Naive B cell (primary cell): ENCODE measurements around the gene FREM1. TPM values are rescaled to one million over a fixed set of nuclear protein-coding genes. Genes with fewer than 3 reads are reported as not detected.
A peak's percentile ranks its signal among the peaks of the same experiment; 100 is the strongest.

Experiments used
- ATAC-seq, 2 donors: fragments of 150-1000 bp; cut with Tn5 transposase; 2 replicates each; pipeline ENCODE4 v1.10.0; 2021; ENCODE audit warnings: low read depth in 2 of 2, mild to moderate bottlenecking in 2 of 2, moderate library complexity in 2 of 2
- DNase-seq: peaks from one replicate; pipeline ENCODE4 v3.0.0; 2022
- H3K27ac Mint-ChIP-seq, 6 donors: one replicate each; pipeline ENCODE4 v1.8.0; 2020 to 2022; ENCODE audit warnings: mild to moderate bottlenecking in 6 of 6, mixed read lengths in 6 of 6, moderate library complexity in 5 of 6, inconsistent platforms in 2 of 6
- H3K27me3 Mint-ChIP-seq, 3 donors: one replicate each; pipeline ENCODE4 v1.8.0; 2021 to 2022; ENCODE audit warnings: mixed read lengths in 3 of 3, mild to moderate bottlenecking in 1 of 3
- H3K36me3 Mint-ChIP-seq, 2 donors: one replicate each; pipeline ENCODE4 v1.8.0; 2020 to 2022; ENCODE audit warnings: mixed read lengths in 2 of 2, inconsistent platforms in 1 of 2, mild to moderate bottlenecking in 1 of 2
- H3K4me1 Mint-ChIP-seq, 3 donors: one replicate each; pipeline ENCODE4 v1.8.0; 2020 to 2022; ENCODE audit warnings: mixed read lengths in 3 of 3, inconsistent platforms in 1 of 3, mild to moderate bottlenecking in 1 of 3, moderate library complexity in 1 of 3
- H3K4me3 Mint-ChIP-seq, 8 donors: one replicate each; pipeline ENCODE4 v1.8.0; 2020 to 2022; ENCODE audit warnings: mild to moderate bottlenecking in 8 of 8, mixed read lengths in 8 of 8, moderate library complexity in 8 of 8, inconsistent platforms in 2 of 8
- H3K9me3 Mint-ChIP-seq, 7 donors: one replicate each; pipeline ENCODE4 v1.8.0; 2020 to 2022; ENCODE audit warnings: mixed read lengths in 7 of 7, mild to moderate bottlenecking in 5 of 7, inconsistent platforms in 2 of 7, moderate library complexity in 1 of 7
- polyA plus RNA-seq, 6 donors: library from polyadenylated mRNA; unstranded; fragments of 300-500 nt; fragmentation: Illumina TruSeq; gene quantifications; one replicate each; pipeline ENCODE4 v1.2.3, GENCODE V29; 2021; ENCODE audit warnings: low read depth in 6 of 6

FREM1 gene
- polyA plus RNA-seq, 6 donors from 2014 or later, result not detected

GRCh38 chr9:14749741-14750211 is 160.5 kb downstream of the FREM1 start:
- ATAC-seq, result no peak

GRCh38 chr9:14748373-14748772 is 161.9 kb downstream of the FREM1 start:
- H3K9me3 Mint-ChIP-seq, result peaks cover 0 to 3% (median 0%) of the 10 kb centered on the region in 7 donors
- ATAC-seq (no peak), DNase-seq (no peak)
- H3K27ac Mint-ChIP-seq, result no peak overlapping the region
- peaks cover 30 to 51% (median 43%) of the 10 kb centered on the region in 3 donors for H3K27me3 Mint-ChIP-seq
- no peak overlapping the region for H3K4me3 Mint-ChIP-seq
- H3K36me3 Mint-ChIP-seq, result no peaks in the 10 kb centered on the region
- peaks cover 0 to 7% (median 0%) of the 10 kb centered on the region in 3 donors for H3K4me1 Mint-ChIP-seq

More at GRCh38 chr9:14749741-14750211, 160.5 kb downstream of the FREM1 start:
- no peak for DNase-seq
- Mint-ChIP-seq H3K9me3 (peaks cover 0 to 2% (median 0%) of the 10 kb centered on the region in 7 donors), H3K36me3 (no peaks in the 10 kb centered on the region), H3K27ac (no peak overlapping the region), H3K4me1 (peaks cover 0 to 7% (median 0%) of the 10 kb centered on the region in 3 donors), H3K4me3 (no peak overlapping the region), H3K27me3 (peaks cover 38 to 51% (median 45%) of the 10 kb centered on the region in 3 donors)

- Mint-ChIP-seq H3K9me3 (peaks cover 0 to 3% (median 0%) of the 10 kb centered on the region in 7 donors), H3K4me1 (peaks cover 0 to 3% (median 0%) of the 10 kb centered on the region in 3 donors), H3K27me3 (peaks cover 29 to 46% (median 39%) of the 10 kb centered on the region in 3 donors), H3K36me3 (no peaks in the 10 kb centered on the region), H3K4me3 (no peak overlapping the region), H3K27ac (no peak overlapping the region)
- DNase-seq (no peak), ATAC-seq (no peak)
These were observed 163.1 kb downstream of the FREM1 start for GRCh38 chr9:14747111-14747510.

DNA sequence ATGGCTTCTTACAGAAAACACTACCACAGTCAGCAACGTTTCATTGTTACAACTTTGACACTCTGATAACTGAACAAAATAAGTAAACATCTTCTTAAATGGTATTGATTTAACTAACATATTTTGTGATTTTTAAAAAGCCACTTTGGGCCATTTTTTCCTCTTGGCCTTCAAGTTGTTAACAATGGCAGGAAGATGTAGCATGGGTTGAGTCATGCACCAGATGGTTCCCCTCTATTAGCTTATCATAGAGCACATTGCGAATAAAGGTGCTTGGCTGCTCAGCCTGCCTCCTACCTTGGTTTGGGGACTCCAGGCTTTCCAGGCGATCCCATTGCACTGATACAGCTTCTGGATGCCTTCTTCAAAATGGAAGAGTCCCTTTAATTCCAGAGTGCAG is 163.6 kb downstream of the FREM1 start:
- Mint-ChIP-seq H3K4me1 (no peaks in the 10 kb centered on the region), H3K9me3 (peaks cover 0 to 3% (median 0%) of the 10 kb centered on the region in 7 donors), H3K27me3 (peaks cover 28 to 43% (median 35%) of the 10 kb centered on the region in 3 donors), H3K36me3 (no peaks in the 10 kb centered on the region), H3K4me3 (no peak overlapping the region), H3K27ac (no peak overlapping the region)
- ATAC-seq (no peak), DNase-seq (no peak)

- Mint-ChIP-seq H3K4me1 (no peaks in the 10 kb centered on the region), H3K27ac (no peak overlapping the region), H3K27me3 (peaks cover 16 to 36% (median 32%) of the 10 kb centered on the region in 3 donors), H3K4me3 (no peak overlapping the region), H3K36me3 (no peaks in the 10 kb centered on the region), H3K9me3 (peaks cover 0 to 3% (median 0%) of the 10 kb centered on the region in 7 donors)
- ATAC-seq (no peak), DNase-seq (no peak)
These were observed 165.5 kb downstream of the FREM1 start for GRCh38 chr9:14744768-14745167.

GRCh38 chr9:14741369-14741768 is 168.9 kb downstream of the FREM1 start:
- peaks cover 30 to 35% (median 30%) of the 10 kb centered on the region in 3 donors for H3K27me3 Mint-ChIP-seq
- no peak overlapping the region for H3K27ac Mint-ChIP-seq
- H3K4me1 Mint-ChIP-seq, result no peaks in the 10 kb centered on the region
- peaks cover 0 to 3% (median 0%) of the 10 kb centered on the region in 7 donors for H3K9me3 Mint-ChIP-seq
- DNase-seq (no peak), ATAC-seq (no peak)
- H3K36me3 Mint-ChIP-seq, result no peaks in the 10 kb centered on the region
- H3K4me3 Mint-ChIP-seq, result no peak overlapping the region

DNA sequence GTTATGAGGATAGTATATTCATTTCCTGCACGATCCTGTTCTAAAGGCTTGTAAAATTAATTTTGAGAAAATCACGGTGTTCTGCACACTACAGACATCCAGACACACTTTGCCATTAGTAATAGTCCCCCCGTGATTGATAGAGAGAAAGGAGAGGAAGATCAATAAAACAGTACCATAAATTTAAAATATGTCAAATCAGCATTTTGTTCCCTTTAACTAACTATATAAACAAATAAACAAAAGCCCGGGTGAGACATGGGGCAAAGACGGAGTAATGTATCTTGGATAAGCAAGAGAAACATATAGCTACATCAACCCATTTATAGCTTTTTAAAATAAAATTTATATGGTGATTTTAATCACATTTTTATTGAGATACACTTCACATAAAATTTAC is 177.1 kb downstream of the FREM1 start:
- Mint-ChIP-seq H3K36me3 (no peaks in the 10 kb centered on the region), H3K4me3 (no peak overlapping the region), H3K27ac (no peak overlapping the region), H3K4me1 (no peaks in the 10 kb centered on the region), H3K27me3 (peaks cover 24 to 37% (median 24%) of the 10 kb centered on the region in 3 donors), H3K9me3 (no peaks in the 10 kb centered on the region)
- ATAC-seq (no peak), DNase-seq (no peak)

- Mint-ChIP-seq H3K36me3 (no peaks in the 10 kb centered on the region), H3K9me3 (no peaks in the 10 kb centered on the region), H3K27me3 (peaks cover 21 to 28% (median 22%) of the 10 kb centered on the region in 3 donors), H3K4me3 (no peak overlapping the region), H3K27ac (no peak overlapping the region), H3K4me1 (no peaks in the 10 kb centered on the region)
- ATAC-seq (no peak), DNase-seq (no peak)
These were observed 178.8 kb downstream of the FREM1 start for GRCh38 chr9:14731294-14731981.

DNA sequence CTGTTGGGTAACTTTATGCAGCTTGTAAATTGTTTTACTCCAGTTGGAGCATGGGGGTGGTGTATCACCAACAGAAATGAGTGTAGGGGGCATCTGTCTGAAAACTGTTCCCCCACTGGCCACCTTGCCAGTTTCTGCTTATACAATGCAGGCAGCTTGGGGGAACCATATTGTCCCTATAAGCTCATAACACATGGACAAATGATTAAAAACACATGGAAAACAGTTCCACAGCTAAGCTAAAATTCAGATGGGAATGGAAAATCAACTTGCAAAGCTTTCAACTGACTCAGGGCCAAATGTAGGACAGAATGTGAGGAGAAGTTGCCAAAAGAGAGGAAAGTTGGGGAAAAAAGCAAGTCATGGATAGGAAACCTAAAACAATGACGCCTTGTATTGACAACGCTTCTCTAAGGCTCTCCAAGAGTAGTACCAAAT is 179.7 kb downstream of the FREM1 start:
- Mint-ChIP-seq H3K4me1 (no peaks in the 10 kb centered on the region), H3K36me3 (no peaks in the 10 kb centered on the region), H3K9me3 (no peaks in the 10 kb centered on the region), H3K4me3 (no peak overlapping the region), H3K27me3 (peaks cover 19 to 25% (median 19%) of the 10 kb centered on the region in 3 donors), H3K27ac (no peak overlapping the region)
- DNase-seq (no peak), ATAC-seq (no peak)

DNA sequence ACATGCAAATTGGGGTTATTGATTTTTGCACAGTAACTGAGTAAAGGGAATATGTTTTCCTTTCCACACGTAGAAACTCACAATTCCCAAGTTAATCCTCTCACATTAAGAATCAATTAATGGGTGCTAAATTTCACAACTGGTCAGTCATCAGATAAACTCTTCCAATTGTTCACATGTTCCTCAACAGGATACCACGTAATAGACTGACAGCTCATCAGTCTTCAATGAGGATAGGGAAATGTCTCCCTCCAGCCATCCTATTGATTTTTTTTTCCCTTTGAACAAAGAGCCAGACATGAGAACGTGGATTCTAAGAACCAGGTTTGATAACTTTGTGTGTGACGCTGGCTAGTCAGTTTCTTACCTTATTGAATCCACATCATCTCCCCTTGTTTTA is 186.9 kb downstream of the FREM1 start:
- Mint-ChIP-seq H3K4me1 (no peaks in the 10 kb centered on the region), H3K4me3 (no peak overlapping the region), H3K9me3 (peaks cover 0 to 5% (median 0%) of the 10 kb centered on the region in 7 donors), H3K36me3 (no peaks in the 10 kb centered on the region), H3K27me3 (peaks cover 42 to 54% (median 53%) of the 10 kb centered on the region in 3 donors), H3K27ac (no peak overlapping the region)
- no peak for ATAC-seq
- no peak for DNase-seq

- Mint-ChIP-seq H3K27ac (peak within 1 kb of the TSS in 1 of 6 donors; percentile 29), H3K4me1 (no peaks in the 10 kb centered on the region), H3K4me3 (peak within 1 kb of the TSS in 1 of 8 donors; percentile 17), H3K27me3 (peaks cover 41 to 47% (median 47%) of the 10 kb centered on the region in 3 donors), H3K9me3 (peaks cover 0 to 5% (median 0%) of the 10 kb centered on the region in 7 donors), H3K36me3 (no peaks in the 10 kb centered on the region)
- no peak for ATAC-seq
- DNase-seq, result no peak
These were observed 187.7 kb downstream of the FREM1 start, which contains the start of gene CER1 for GRCh38 chr9:14722391-14723035. CER1 (minus strand) TSS chr9:14722733; CDS start chr9:14722672, 61 bp downstream.

GRCh38 chr9:14719231-14719923 is 190.9 kb downstream of the FREM1 start:
- H3K9me3 Mint-ChIP-seq, result peaks cover 0 to 5% (median 0%) of the 10 kb centered on the region in 7 donors
- H3K36me3 Mint-ChIP-seq, result no peaks in the 10 kb centered on the region
- H3K4me1 Mint-ChIP-seq, result no peaks in the 10 kb centered on the region
- no peak overlapping the region for H3K4me3 Mint-ChIP-seq
- no peak overlapping the region for H3K27ac Mint-ChIP-seq
- H3K27me3 Mint-ChIP-seq, result peaks cover 40 to 50% (median 48%) of the 10 kb centered on the region in 3 donors
- DNase-seq (no peak), ATAC-seq (no peak)

- H3K27me3 Mint-ChIP-seq, result peaks cover 32 to 48% (median 39%) of the 10 kb centered on the region in 3 donors
- H3K36me3 Mint-ChIP-seq, result peaks cover 0 to 5% of the 10 kb centered on the region in 2 donors
- H3K27ac Mint-ChIP-seq, result no peak overlapping the region
- DNase-seq (no peak), ATAC-seq (no peak)
- no peak overlapping the region for H3K4me3 Mint-ChIP-seq
- H3K4me1 Mint-ChIP-seq, result peaks cover 7 to 13% (median 11%) of the 10 kb centered on the region in 3 donors
- peaks cover 0 to 5% (median under 1%) of the 10 kb centered on the region in 7 donors for H3K9me3 Mint-ChIP-seq
These were observed 195.1 kb downstream of the FREM1 start for GRCh38 chr9:14715102-14715501.
